Stomach (tissue), 4 donors: ENCODE results near the gene LY6G6C.

Source experiments
- CTCF ChIP-seq, 7 experiments: fragments of 450-650 bp in 4 of 7; fragments of 200-600 bp in 3 of 7; sonication (generic) in 3 of 7; IDR thresholded peaks; one replicate each; pipeline ENCODE4 v1.5.1; 2016 to 2019; ENCODE audit warnings: antibody characterized with exemption in 7 of 7, control low read depth in 2 of 7, mild to moderate bottlenecking in 1 of 7
- POLR2A ChIP-seq, 4 donors: fragments of 450-650 bp; IDR thresholded peaks; one replicate each; pipeline ENCODE4 v1.6.1; 2016; ENCODE audit warnings: antibody characterized with exemption in 4 of 4, control low read depth in 2 of 4, mild to moderate bottlenecking in 1 of 4, moderate library complexity in 1 of 4
- POLR2AphosphoS5 ChIP-seq, 3 donors: sonication (generic); formaldehyde crosslinking; IDR thresholded peaks; one replicate each; pipeline ENCODE4 v1.6.1; 2016; ENCODE audit warnings: antibody characterized with exemption in 3 of 3

- no peak for TF ChIP-seq CTCF (IDR thresholded peaks at IDR 0.05)
- no peak for TF ChIP-seq POLR2AphosphoS5 (IDR thresholded peaks at IDR 0.05)
- no peak for TF ChIP-seq POLR2A (IDR thresholded peaks at IDR 0.05)
Observed at GRCh38 chr6:31689249-31690110, 32.1 kb downstream of the LY6G6C start.
